Astrocyte of the spinal cord (primary cell): ENCODE measurements around the gene GPX3.

Experiments used
- DNase-seq: peaks from one replicate; pipeline ENCODE4 v3.0.0; 2011; ENCODE audit warnings: low read depth, low spot score
- H3K4me3 ChIP-seq: 2 replicates; pipeline ENCODE4 v1.5.1; 2011; ENCODE audit warnings: low read depth, mild to moderate bottlenecking, low read length, moderate library complexity
- CTCF ChIP-seq: IDR thresholded peaks from 2 replicates; pipeline ENCODE4 v1.5.1; 2012; ENCODE audit warnings: low read depth, mild to moderate bottlenecking, low read length, inconsistent platforms
- in situ Hi-C: cut with HindIII; loops from 2 replicates; pipeline ENCODE4 v1.10.0; 2017; ENCODE audit warnings: low sequenced_read_pairs

Gene GPX3

GRCh38 chr5:151052836-151053235, 32.4 kb downstream of the GPX3 start:
- TF ChIP-seq CTCF = no peak
- in situ Hi-C loops = no loop called here
- H3K4me3 ChIP-seq = no peak overlapping the region
- DNase-seq = no peak

GRCh38 chr5:151053796-151054462, 33.5 kb downstream of the GPX3 start:
- DNase-seq = no peak
- in situ Hi-C loops = no loop called here
- no peak for TF ChIP-seq CTCF
- no peak overlapping the region for H3K4me3 ChIP-seq

GRCh38 chr5:151054709-151055108, 34.3 kb downstream of the GPX3 start:
- in situ Hi-C loops = no loop called here
- TF ChIP-seq CTCF = no peak

GRCh38 chr5:151055336-151055735, 34.9 kb downstream of the GPX3 start:
- no peak for TF ChIP-seq CTCF
- no peak overlapping the region for H3K4me3 ChIP-seq
- no peak for DNase-seq
- in situ Hi-C loops = no loop called here

More at GRCh38 chr5:151054709-151055108, 34.3 kb downstream of the GPX3 start:
- no peak for DNase-seq
- no peak overlapping the region for H3K4me3 ChIP-seq

GRCh38 chr5:151056379-151057325, 36.3 kb downstream of the GPX3 start:
- no peak for TF ChIP-seq CTCF
- H3K4me3 ChIP-seq = no peak overlapping the region
- DNase-seq = no peak
- in situ Hi-C loops = no loop called here

GRCh38 chr5:151058301-151058700, 37.9 kb downstream of the GPX3 start:
- DNase-seq = no peak
- peak; percentile 23 for TF ChIP-seq CTCF
- no peak overlapping the region for H3K4me3 ChIP-seq
- in situ Hi-C loops = no loop called here
